GM18502 (cell line): ENCODE data around the gene TMEM167B.
A peak's percentile ranks its signal among the peaks of the same experiment; 100 is the strongest.
"Not testable (repeated sequence)": the region's sequence is repeated elsewhere in the genome, so short reads cannot be mapped to it uniquely, and the experiment has no call there.

Source experiments
- ATAC-seq: cut with Tn5 transposase; IDR thresholded peaks from one replicate; pipeline ENCODE4 v1.9.1; 2021; ENCODE audit warnings: mild to moderate bottlenecking; ENCODE audit not compliant: unreplicated experiment, poor library complexity

TMEM167B gene

DNA sequence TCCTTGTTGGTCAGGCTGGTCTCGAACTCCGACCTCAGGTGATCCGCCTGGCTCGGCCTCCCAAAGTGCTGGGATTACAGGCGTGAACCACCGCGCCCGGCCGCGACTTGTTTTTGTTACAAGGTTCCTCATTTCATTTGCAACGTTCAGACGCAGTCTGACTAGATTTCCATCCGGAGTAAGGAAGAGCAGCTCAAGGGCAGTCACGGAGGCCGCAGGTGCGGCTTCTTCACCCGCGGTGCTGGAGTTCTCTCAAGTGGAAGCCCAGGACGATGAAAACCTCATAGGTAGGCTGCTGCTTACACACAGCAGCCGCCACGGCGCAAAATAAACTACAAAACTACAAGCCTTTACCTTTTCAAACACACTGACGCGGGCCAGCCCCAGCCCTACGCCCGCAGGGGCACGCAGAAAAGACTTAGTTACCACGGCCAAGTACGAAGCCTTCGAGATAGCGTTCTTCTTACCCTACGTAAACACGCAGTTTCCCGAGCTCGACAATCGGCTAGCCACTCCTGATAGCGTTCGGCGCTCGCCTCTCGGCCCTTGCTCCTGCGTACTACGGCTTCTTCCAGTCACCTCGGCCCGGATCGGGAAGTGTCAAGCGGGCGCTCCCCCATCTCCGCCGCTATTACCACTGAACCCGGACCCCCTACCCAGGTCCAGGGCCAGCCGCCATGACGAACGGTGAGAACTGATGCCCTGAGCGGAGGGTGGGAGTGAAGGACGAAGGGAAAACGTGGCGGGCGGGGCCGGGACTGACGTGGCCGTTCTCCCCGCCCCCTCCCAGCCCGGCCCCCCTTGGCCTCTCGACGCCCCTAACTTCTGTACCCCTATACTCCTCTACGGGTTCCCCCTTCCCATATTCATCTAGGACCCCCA is at the start of gene TMEM167B:
Gene TMEM167B (plus strand): TSS at position 569 of the 882 bp plus-strand sequence. CDS start 109 bp downstream, at position 678.
- ATAC-seq = peak; percentile 89

DNA sequence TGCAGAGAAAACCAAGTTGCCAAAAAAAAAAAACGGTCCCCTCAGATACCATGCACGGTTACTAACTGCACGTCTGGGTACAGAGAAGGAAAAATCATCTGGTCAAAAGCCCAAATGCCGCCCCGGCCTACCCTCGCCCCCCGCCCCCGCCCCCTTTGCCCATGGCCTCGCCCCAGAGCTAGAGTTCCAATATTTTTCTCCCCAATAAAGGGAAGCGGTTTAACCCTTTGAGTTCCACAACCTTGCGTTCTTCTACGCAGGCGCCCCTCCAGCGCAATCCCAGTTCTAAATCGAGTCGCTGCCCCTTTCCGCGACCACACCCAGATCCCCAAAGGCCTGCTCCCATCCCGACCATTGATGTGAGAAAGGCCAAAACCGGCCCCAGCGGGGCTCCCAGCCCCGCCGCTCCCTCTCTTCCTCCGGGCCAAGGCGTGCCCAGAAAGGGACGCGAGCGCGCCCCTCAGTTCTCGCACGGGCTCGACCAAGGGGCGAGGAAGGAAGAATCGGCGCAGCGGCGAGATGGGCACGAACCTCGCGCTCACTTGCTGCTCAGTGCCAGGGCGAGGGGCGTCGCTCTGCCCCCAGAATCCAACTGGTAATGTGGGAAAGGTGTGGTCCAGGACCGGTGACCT is 49.5 kb upstream of the TMEM167B start:
- ATAC-seq = peak; percentile 33

DNA sequence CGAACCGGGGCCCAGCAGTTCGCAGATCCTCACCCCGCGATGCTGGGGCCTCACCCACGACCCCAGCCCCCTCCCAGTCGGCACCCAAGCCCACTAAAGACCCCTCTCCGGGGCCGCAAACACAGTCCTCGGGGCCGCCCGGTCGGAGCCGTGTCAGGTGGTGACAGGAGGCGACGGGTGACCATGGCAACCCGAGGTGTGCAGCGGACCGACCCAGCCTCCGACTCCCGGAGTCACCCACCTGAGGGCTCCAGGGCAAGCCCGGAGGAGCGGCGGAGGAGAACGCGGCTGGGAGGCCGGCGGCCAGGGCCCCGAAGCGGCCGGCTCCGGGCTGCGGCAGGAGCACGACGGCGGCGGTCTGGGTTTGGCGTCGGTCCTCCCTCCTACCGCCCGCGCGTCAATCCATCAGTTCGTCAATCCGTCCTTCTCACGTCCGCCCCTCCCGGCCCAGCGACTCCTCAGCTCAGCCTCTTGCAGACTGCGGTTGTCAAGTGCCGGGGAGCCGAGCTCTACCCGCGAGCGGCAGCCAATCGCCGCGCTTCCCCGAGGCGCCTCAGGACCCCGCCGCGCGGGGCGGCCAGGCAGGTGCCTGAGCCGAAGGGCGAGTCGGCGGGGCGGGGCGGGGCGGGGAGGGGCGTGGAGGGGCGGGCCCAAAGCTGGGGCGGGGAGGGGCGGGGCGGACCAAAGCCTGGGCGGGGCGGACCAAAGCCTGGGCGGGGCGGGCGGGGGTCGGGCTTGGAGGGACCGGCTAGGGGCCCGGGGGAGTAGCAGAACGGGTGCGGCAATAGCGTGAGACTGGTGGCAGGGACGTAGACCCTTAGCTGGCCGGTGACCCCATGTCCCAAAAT is 48.7 kb upstream of the TMEM167B start, which contains the start of gene WDR47:
Gene WDR47 (minus strand): TSS at position 482 of the 848 bp plus-strand sequence. CDS start 18,590 bp downstream, outside the sequence.
- peak; percentile 95 for ATAC-seq

DNA sequence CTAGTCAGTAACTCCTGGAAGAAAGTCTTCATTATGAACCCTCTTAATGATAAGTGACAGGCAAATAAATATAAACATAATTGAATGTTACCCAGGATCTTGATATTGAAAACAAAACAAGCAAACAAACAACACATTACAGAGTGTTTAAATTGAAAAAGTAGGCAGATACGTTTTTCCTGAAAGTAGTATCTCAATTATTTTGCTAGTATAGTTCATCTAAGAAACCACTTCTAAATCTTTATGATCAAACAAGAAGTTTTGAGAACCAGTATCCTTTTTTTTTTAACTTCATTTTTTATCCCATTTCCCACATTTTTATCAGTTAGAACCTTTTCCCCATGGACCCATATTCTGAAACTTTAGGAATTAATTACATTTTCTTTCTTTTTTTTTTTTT is 45.0 kb upstream of the TMEM167B start:
- ATAC-seq = no peak

DNA sequence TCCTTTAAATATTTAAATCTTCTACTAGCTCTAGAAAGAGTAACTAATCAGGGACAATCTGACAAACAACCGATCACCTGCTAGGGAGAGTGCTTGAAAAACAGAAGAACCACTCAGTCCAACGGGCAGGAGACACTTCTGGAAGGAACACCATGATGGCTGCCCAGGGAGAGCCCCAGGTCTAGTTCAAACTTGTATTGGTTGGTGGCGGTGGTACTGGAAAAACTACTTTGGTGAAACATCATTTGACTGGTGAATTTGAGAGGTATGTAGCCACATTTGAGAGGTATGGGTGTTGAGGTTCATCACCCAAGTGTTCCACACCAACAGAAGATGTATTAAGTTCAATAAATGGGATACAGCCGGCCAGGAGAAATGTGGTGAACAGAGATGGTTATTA is 43.9 kb upstream of the TMEM167B start:
- no peak for ATAC-seq

DNA sequence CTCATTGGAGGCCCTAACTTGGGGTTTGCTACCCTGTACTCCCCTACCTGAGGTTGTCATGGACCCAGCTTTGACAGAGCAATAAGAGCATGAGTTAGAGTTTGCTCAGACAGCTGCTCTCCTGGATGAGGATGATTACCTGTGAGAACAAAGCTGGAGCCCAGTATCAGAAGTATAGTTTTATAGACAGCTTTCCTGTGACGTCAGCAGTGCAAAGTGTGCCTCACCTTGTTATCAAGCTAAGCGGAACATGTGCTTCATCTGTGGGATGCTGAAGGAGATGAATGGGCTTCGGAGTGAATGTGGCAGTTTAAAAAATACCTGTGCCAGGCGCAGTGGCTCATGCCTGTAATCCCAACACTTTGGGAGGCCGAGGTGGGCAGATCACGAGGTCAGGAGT is 43.2 kb upstream of the TMEM167B start:
- ATAC-seq = no peak

DNA sequence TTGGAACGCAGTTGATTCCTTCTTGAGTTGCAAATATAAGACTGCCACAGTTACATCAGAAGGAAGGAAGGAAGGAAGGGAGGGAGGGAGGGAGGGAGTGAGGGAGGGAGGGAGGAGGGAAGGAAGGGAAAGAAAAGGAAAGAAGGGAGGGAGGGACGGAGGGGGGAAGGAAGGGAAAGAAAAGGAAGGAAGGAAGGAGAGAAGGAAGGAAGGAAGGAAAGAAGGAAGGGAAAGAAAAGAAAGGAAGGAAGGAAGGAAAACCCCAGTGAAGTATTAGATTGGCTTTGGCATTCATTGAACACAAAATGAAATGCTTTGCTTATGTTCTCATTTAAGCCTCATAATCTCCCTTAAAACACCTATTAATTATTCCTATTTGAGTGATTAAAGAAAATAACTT is 42.2 kb upstream of the TMEM167B start:
- no peak for ATAC-seq

DNA sequence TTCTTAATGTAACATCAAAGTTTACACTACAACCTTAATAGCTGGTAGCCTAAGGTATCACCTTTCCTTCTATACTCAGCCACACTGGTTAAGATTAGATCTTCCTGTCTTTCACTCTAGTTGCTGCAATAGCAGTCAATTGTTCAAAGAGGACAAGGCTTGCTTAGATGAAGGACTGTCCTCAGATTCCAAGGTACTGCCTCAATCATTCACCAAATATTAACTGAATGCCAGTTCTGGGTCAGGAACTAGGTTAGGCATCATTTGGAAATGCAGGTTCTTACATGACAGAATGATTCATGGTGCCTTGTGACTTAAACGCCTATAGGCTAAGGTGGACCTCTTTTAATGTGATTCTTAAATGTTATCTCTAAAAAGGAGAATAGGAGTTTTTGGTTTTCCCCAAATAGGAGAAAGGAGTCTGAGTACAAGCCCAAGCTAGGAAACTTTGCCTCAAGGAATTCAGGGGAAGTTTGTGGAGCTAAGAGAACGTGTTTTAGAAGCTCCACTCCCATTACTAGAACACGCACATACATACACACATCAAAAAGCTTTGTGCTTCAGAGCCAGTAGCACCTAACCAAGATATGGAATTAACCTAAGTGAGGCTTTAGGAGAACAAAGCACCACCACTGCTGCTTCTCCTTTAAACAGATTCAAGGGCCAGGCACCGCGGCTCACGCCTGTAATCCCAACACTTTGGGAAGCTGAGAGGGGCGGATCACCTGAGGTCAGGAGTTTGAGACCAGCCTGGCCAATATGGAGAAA is 40.2 kb upstream of the TMEM167B start:
- ATAC-seq = no peak

DNA sequence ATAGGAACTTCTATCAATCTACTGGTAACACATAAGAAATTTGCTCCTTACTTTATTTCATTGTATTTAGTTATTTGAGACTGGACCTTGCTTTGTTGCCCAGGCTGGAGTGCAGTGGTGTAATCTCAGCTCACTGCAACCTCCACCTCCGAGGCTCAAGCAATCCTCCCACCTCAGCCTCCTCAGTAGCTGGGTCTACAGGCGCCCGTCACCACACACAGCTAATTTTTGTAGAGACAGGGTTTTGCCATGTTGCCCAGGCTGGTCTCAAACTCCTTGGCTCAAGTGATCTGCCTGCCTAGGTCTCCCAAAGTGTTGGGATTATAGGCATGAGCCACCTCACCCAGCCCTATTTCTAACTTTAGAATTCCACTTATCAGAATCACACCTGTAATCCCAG is 38.4 kb upstream of the TMEM167B start:
- ATAC-seq = not testable (repeated sequence)

DNA sequence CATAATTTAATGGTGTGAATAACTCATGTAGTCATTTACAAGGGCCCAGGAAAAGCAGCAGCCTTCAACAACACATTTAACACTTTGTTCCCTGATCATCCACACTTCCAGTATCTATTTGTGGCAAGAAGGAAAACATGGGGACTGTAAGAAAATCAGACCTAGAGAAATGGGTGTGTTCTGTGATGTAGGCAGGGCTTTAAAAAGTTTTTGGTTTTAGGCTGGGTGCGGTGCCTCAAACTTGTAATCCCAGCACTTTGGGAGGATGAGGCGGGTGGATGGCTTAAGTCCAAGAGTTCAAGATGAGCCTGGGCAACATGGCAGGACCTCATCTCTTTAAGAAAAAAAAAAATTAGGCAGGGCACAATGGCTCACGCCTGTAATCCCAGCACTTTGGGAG is 34.5 kb upstream of the TMEM167B start:
- no peak for ATAC-seq

DNA sequence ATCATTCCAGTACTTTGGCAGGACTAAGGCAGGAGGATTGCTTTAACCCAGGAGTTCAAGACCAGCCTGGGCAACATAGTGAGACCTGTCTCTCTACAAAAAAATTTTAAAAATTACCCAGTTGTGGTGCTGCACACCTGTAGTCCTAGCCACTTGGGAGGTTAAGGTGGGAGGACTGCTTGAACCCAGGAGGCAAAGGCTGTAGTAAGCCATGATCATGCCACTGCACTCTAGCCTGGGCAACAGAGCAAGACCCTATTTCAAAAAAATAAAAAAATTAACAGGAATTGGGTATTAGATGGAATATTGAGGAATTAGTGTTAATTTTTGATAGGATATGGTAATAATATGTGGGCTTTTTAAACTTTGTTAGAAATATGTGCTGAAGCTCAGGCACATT is 31.5 kb upstream of the TMEM167B start:
- no peak for ATAC-seq

DNA sequence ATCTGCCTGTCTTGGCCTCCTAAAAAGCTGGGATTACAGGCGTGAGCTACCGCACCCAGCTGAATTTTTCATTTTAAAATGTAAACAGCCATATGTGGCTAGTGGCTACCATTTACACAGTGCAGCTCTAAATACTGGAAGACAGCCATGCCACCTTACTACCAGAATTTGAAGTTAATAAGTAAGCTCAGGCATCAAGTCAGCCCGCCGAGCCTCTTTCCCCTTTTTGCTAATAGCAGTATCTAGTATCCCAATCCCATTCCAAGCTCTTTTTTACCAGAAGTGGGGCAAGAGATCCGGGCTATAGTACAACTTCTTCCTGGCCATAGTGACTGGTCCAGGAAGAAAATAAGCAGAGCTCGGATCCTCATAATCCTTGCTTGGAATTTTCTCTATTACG is 29.9 kb upstream of the TMEM167B start:
- ATAC-seq = no peak

DNA sequence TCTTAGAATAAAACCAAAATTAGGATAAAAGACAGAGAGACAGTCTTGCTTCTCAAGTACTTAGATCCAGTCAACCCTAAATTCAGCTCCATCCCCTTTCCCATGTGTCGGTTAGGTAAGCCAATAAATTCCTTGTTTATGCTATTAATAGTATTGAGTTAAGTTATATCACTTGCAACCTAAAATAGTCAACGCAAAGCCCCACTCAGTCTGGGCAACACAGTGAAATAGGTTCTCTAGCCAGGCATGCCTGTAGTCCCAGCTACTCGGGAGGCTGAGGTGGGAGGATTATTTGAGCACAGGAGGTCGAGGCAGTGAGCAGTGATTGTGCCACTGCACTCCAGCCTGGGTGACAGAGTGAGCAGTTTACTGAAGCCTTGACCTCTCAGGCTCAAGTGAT is 29.4 kb upstream of the TMEM167B start:
- ATAC-seq = no peak

DNA sequence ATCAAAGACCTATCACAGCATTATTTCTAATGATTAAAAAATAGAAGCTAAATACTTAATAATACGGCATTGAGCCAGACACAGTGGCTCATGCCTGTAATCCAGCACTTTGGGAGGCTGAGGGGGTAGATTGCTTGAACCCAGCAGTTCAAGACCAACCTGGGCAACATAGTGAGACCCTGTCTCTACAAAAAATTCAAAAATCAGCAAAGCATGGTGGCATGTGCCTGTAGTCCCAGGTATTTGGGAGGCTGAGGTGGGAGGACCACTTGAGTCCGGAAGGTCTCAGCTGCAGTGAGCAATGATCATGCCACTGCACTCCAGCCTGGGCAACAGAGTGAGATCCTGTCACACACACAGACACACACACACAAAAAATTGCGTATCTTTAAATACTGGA is 25.4 kb upstream of the TMEM167B start:
- ATAC-seq = no peak

DNA sequence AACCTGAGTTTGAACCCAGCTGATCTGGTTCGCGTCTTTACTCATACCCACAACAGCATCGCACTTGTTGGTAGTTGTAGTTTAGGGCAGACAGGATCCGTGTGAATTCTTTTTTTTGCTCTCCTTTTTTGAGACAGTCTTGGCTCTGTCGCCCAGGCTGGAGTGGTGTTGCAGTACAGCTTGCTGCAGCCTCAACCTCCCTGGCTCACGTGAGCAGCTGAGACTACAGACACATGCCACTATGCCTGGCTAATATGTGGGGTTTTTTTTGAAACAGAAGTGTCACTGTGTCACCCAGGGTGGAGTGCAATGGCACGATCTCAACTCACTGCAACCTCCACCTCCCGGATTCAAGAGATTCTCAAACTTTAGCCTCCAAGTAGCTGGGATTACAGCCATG is 22.7 kb upstream of the TMEM167B start:
- ATAC-seq = no peak

DNA sequence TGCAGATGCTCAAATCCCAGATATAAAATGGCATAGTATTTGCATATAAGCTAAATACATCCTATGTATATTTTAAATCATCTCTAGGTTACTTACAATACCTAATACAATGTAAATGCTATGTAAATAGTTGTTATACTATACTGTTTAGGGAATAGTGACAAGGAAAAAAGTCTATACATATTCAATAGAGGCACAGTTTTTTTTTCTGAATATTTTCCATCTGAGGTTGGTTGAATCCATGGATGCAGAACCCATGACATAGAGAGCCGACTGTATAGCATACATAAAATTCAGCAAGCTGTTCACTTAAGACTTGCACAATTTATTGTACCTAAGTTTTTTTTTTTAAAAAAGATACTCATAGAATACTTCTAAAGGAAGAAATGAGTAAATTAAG is 21.3 kb upstream of the TMEM167B start:
- ATAC-seq = no peak

DNA sequence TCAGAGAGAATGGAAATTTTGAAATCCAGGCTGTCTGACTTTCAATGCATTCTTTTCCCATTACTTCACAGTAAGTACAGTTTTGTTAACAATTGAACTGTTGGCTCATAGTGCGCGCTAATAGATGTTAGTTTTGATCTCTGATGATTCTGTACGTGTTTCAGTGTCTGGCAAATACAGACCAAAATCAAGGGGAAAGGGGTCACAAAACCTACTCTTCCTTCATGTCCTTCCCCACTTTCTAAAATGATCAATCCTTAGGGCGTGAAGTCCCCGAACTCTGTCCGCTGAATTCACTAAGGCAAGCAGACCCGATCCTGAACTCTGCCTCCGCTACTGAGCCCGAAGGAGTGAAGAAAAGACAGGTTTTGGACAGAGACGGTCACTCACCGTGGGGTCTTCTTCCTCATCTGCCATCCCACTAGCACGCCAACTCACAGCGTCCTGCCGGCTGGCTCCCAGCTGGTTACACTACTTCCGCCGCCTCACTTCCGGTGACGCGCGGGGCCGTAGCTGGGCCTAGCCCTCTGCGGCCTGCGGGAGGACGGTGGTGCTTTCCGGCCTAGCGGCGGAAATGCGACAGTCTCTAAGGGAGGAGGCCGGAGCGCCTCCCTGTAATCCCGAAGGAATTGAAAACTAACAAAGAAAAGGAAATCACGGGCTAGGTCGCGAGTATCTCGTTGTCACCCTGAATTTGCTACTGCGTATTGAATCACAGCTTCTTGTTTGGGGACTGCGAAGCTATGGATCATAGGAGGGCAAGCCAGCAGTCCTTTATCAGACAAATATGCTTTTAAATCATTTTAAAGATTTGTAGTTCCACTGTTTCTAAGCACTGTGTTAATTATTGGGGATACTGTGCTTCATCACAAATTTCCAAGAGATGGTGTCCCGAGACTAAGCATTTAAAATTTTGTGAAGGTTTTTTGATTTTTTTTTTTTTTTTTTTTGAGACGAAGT is 14.8 kb upstream of the TMEM167B start, which contains the start of gene TAF13:
Gene TAF13 (minus strand): TSS at position 473 of the 960 bp plus-strand sequence. CDS start 56 bp downstream, at position 417.
- peak; percentile 100 for ATAC-seq

DNA sequence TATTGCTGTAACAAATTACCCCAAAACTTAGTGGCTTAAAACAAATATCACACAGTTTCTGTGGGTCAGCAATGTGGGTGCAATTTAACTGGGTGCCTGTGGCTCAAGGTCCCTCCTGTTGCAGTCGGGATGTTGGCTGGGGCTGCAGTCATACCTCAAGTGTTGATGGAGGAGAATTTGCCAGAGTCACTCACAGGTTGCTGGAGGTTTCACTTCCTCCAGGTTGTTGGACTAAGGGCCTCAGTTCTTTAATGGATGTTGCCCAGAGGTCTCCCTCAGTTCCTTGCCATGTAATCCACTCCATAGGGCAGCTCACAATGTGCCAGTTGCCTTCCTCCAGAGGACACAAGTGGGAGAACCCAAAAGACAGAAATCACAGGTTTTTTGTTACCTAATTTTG is 12.2 kb upstream of the TMEM167B start:
- ATAC-seq = no peak

DNA sequence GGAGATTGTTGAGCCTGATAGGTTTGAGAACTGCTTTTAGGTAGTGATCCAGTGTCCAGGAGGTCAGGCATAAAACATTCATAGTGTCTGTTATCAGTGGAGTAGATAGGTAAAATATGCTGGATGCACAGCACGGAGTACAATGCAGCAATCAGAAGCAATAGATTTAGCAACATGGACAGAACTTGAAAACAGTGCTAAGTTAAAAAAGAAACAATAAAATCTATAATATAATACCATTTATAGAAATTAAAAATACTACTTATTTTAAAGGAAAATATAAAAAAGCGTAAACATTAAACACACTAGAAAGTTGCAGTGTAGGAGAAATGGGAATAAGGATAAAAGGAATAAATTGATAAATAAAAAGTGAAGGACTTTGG is 11.3 kb upstream of the TMEM167B start:
- no peak for ATAC-seq
